Measurements from ENCODE around the gene PKDREJ. TPM values are rescaled to one million over a fixed set of nuclear protein-coding genes. Genes with fewer than 3 reads are reported as not detected.

Gene PKDREJ
- polyA plus RNA-seq, 1 donor (not counting 4 experiments of a cell fraction or from before 2014, with no cell fraction given): 0.01 TPM

- Histone ChIP-seq H3K9ac (ENCODE audit: control insufficient read depth, extremely low read depth, insufficient read depth, low read length) (no peak overlapping the region), H3K79me2 (ENCODE audit: control insufficient read depth, insufficient read depth, low read length) (no peaks in the 10 kb centered on the region), H3K36me3 (ENCODE audit: control insufficient read depth in 2 of 2, extremely low read depth in 1 of 2, insufficient read depth in 2 of 2, low read length in 2 of 2) (no peaks in the 10 kb centered on the region), H3K27me3 (ENCODE audit: control insufficient read depth, extremely low read depth, insufficient read depth, low read length) (no peaks in the 10 kb centered on the region), H3K4me1 (ENCODE audit: control insufficient read depth, extremely low read depth, insufficient read depth, low read length) (peaks cover 14% of the 10 kb centered on the region), H4K20me1 (ENCODE audit: control insufficient read depth, extremely low read depth, insufficient read depth, low read length) (no peaks in the 10 kb centered on the region), H3K27ac (ENCODE audit: control insufficient read depth, insufficient read depth, low read length) (no peak overlapping the region), H3K9me1 (ENCODE audit: control insufficient read depth, extremely low read depth, insufficient read depth, low read length) (no peaks in the 10 kb centered on the region), H3K4me3 (ENCODE audit: control insufficient read depth in 2 of 3, extremely low read depth in 1 of 3, insufficient read depth in 2 of 3, low read depth in 1 of 3, low read length in 3 of 3) (no peak overlapping the region), H3K4me2 (ENCODE audit: control insufficient read depth, extremely low read depth, insufficient read depth, low read depth, low read length) (no peak overlapping the region), H2AFZ (ENCODE audit: control insufficient read depth, low read length) (no peak overlapping the region), H3K9me3 (ENCODE audit: control insufficient read depth, low read depth, low read length) (no peaks in the 10 kb centered on the region)
- dilution Hi-C loops (cut with MboI; ENCODE audit: extremely low pct_ligation_motif_present, low sequenced_read_pairs): no loop called here
- FAIRE-seq: no peak
- TF ChIP-seq, protein P1, sequence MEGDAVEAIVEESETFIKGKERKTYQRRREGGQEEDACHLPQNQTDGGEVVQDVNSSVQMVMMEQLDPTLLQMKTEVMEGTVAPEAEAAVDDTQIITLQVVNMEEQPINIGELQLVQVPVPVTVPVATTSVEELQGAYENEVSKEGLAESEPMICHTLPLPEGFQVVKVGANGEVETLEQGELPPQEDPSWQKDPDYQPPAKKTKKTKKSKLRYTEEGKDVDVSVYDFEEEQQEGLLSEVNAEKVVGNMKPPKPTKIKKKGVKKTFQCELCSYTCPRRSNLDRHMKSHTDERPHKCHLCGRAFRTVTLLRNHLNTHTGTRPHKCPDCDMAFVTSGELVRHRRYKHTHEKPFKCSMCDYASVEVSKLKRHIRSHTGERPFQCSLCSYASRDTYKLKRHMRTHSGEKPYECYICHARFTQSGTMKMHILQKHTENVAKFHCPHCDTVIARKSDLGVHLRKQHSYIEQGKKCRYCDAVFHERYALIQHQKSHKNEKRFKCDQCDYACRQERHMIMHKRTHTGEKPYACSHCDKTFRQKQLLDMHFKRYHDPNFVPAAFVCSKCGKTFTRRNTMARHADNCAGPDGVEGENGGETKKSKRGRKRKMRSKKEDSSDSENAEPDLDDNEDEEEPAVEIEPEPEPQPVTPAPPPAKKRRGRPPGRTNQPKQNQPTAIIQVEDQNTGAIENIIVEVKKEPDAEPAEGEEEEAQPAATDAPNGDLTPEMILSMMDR (optimal IDR thresholded peaks at IDR 0.05 in 1 of 3, IDR thresholded peaks at IDR 0.05 in 1 of 3, conservative IDR thresholded peaks at IDR 0.05 in 1 of 3; ENCODE audit: extremely low read depth in 1 of 3, insufficient read depth in 2 of 3, low read length in 3 of 3): no peak
- TF ChIP-seq EZH2 (IDR thresholded peaks at IDR 0.05; ENCODE audit: low read length): no peak
- DNase-seq (ENCODE audit: low read depth, low spot score): no peak
These were observed 11.2 kb downstream of the PKDREJ start for GRCh38 chr22:46251816-46252380.

- Histone ChIP-seq H3K79me2 (ENCODE audit: control insufficient read depth, insufficient read depth, low read length) (no peaks in the 10 kb centered on the region), H4K20me1 (ENCODE audit: control insufficient read depth, extremely low read depth, insufficient read depth, low read length) (no peaks in the 10 kb centered on the region), H3K27me3 (ENCODE audit: control insufficient read depth, extremely low read depth, insufficient read depth, low read length) (no peaks in the 10 kb centered on the region), H3K4me1 (ENCODE audit: control insufficient read depth, extremely low read depth, insufficient read depth, low read length) (peaks cover 14% of the 10 kb centered on the region), H3K4me2 (ENCODE audit: control insufficient read depth, extremely low read depth, insufficient read depth, low read depth, low read length) (peak overlapping the region; percentile 92), H3K36me3 (ENCODE audit: control insufficient read depth in 2 of 2, extremely low read depth in 1 of 2, insufficient read depth in 2 of 2, low read length in 2 of 2) (no peaks in the 10 kb centered on the region), H3K9me1 (ENCODE audit: control insufficient read depth, extremely low read depth, insufficient read depth, low read length) (no peaks in the 10 kb centered on the region), H3K9ac (ENCODE audit: control insufficient read depth, extremely low read depth, insufficient read depth, low read length) (no peak overlapping the region), H3K4me3 (ENCODE audit: control insufficient read depth in 2 of 3, extremely low read depth in 1 of 3, insufficient read depth in 2 of 3, low read depth in 1 of 3, low read length in 3 of 3) (peak overlapping the region; percentile 78 to 94 (median 84)), H3K27ac (ENCODE audit: control insufficient read depth, insufficient read depth, low read length) (no peak overlapping the region), H2AFZ (ENCODE audit: control insufficient read depth, low read length) (peak overlapping the region; percentile 92), H3K9me3 (ENCODE audit: control insufficient read depth, low read depth, low read length) (no peaks in the 10 kb centered on the region)
- dilution Hi-C loops (cut with MboI; ENCODE audit: extremely low pct_ligation_motif_present, low sequenced_read_pairs): no loop called here
- FAIRE-seq: no peak
- no peak for TF ChIP-seq EZH2 (IDR thresholded peaks at IDR 0.05; ENCODE audit: low read length)
- TF ChIP-seq, protein P1 (optimal IDR thresholded peaks at IDR 0.05 in 1 of 3, IDR thresholded peaks at IDR 0.05 in 1 of 3, conservative IDR thresholded peaks at IDR 0.05 in 1 of 3; ENCODE audit: extremely low read depth in 1 of 3, insufficient read depth in 2 of 3, low read length in 3 of 3): no peak
- no peak for DNase-seq (ENCODE audit: low read depth, low spot score)
These were observed 11.9 kb downstream of the PKDREJ start for GRCh38 chr22:46251266-46251665.

Data from keratinocyte (primary cell).